Stomach (tissue), 9 donors: ENCODE data around the gene TNNT1. TPM values are rescaled to one million over a fixed set of nuclear protein-coding genes. Genes with fewer than 3 reads are reported as not detected.

ENCODE experiments used
- DNase-seq, 2 donors: peaks; one replicate each; pipeline versions ENCODE4 v3.0.0 to v3.0.0-alpha.2; 2013 to 2019
- H3K27ac ChIP-seq, 5 donors: fragments of 200-600 bp in 4 of 5; sonication (generic) in 4 of 5; one replicate each; pipeline ENCODE4 v1.5.1; 2013 to 2019; ENCODE audit warnings: mild to moderate bottlenecking in 1 of 5, moderate library complexity in 1 of 5
- H3K27me3 ChIP-seq, 3 donors: fragments of 200-600 bp; sonication (generic); one replicate each; pipeline ENCODE4 v1.5.1; 2017 to 2019; ENCODE audit warnings: mixed run types in 1 of 3
- H3K36me3 ChIP-seq, 4 donors: fragments of 200-600 bp; sonication (generic); 1 replicate in 3 of 4; 2 replicates in 1 of 4; pipeline ENCODE4 v1.5.1; 2016 to 2019
- H3K4me1 ChIP-seq, 4 donors: fragments of 200-600 bp; sonication (generic); one replicate each; pipeline ENCODE4 v1.5.1; 2016 to 2019
- H3K4me3 ChIP-seq, 4 donors: fragments of 200-600 bp; sonication (generic) in 3 of 4; one replicate each; pipeline ENCODE4 v1.5.1; 2016 to 2019; ENCODE audit warnings: mild to moderate bottlenecking in 1 of 4
- H3K9me3 ChIP-seq, 4 donors: fragments of 200-600 bp; sonication (generic); one replicate each; pipeline ENCODE4 v1.5.1; 2016 to 2019
- EP300 ChIP-seq: sonication (generic); formaldehyde crosslinking; IDR thresholded peaks from one replicate; pipeline ENCODE4 v1.6.1; 2017; ENCODE audit warnings: antibody characterized with exemption
- POLR2A ChIP-seq, 4 donors: fragments of 450-650 bp; IDR thresholded peaks; one replicate each; pipeline ENCODE4 v1.6.1; 2016; ENCODE audit warnings: antibody characterized with exemption in 4 of 4, control low read depth in 2 of 4, mild to moderate bottlenecking in 1 of 4, moderate library complexity in 1 of 4
- POLR2AphosphoS5 ChIP-seq, 3 donors: sonication (generic); formaldehyde crosslinking; IDR thresholded peaks; one replicate each; pipeline ENCODE4 v1.6.1; 2016; ENCODE audit warnings: antibody characterized with exemption in 3 of 3
- WGBS, 5 donors: extraction: QIAGEN DNeasy Blood & Tissue Kit in 3 of 5; methylation state at CpG; one replicate each; pipeline versions ENCODE4 v1.1.5 to v1.1.7; 2013 to 2018; 5-methylcytosine and 5-hydroxymethylcytosine counted together
- intact Hi-C: fragments of 100-400 bp; cut with DNase I; formaldehyde crosslinking; loops from one replicate; pipeline ENCODE4 v1.15.1; 2023; ENCODE audit warnings: low total_unique reads
- polyA plus RNA-seq, 3 donors: library from polyadenylated mRNA; stranded (reverse); fragments of 200-250 nt; gene quantifications; one replicate each; pipeline ENCODE4 v1.2.3, GENCODE V29; 2013
- total RNA-seq, 5 donors: library from RNA; depleted of rRNA; stranded (reverse); fragments of >200 nt; gene quantifications; one replicate each; pipeline versions ENCODE4 v1.1.0 to v1.2.3, GENCODE V29; 2014 to 2016
- TF ChIP-seq, protein P1 (sequence below), 7 experiments: fragments of 450-650 bp in 4 of 7; fragments of 200-600 bp in 3 of 7; sonication (generic) in 3 of 7; IDR thresholded peaks; one replicate each; pipeline ENCODE4 v1.5.1; 2016 to 2019; ENCODE audit warnings: antibody characterized with exemption in 7 of 7, control low read depth in 2 of 7, mild to moderate bottlenecking in 1 of 7
- donor health status: healthy with polysubstance abuse.
- donor health status: Bipolar disorder and iron deficiency.
- donor health status: healthy.

Gene TNNT1
- total and polyA plus RNA-seq, 8 donors = 0.87 to 19.6 (median 3.9) TPM; not detected in 4

DNA sequence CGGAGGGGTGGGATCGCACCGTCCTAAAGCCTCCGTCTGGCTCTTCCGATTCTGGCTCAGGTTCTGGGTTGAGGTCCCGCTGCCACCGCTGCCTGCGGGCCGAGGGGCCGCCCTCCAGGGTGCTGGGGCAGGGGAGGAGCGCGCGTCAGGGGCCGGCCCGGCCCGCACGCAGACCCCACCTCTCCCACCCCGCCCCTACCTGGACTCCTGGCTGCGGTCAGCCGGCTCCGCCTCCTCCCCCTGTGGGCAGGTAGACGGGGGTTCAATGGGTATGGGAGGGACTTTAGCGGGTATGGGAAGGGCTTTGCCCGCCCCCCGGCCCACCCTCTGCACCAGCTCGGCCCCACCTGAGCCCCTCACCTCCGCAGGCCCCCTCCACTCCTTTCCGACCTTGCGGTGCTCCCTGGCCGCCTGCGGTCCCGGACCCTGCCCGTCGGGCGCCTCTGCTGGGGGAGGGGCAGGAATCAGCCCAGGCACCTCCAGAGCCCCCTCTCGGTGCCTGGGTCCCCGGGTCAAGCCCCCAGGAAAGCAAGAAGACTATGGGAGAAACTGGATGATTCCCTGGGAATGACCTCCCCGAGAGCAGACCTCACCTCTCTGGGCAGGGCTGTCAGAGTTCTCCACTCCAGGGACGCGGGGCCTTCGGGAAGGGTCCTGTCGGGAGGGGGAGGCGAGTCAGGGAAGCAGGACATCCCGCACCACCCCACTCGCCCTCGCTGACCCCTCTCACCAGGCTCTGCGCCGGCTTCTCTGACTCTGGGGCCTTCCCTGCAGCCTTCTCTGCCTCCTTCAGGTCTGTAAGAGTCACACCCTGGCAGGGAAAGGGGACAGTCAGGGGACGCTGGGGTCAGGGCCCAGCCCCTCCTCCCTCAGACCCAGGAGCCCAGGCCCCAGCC is 56.3 kb downstream of the TNNT1 start:
- H3K9me3 ChIP-seq = no peaks in the 10 kb centered on the region
- peaks cover 9 to 22% (median 13%) of the 10 kb centered on the region in 4 donors for H3K4me1 ChIP-seq
- 88 to 94% (median 88%) methylated on average over 31 to 49 of the region's 49 CpGs for WGBS, 5 donors
- H3K36me3 ChIP-seq = peaks cover 43 to 71% (median 60%) of the 10 kb centered on the region in 4 donors
- no peak overlapping the region for H3K4me3 ChIP-seq
- DNase-seq = peak in 1 of 2 donors; percentile 50
- no peak for TF ChIP-seq EP300
- TF ChIP-seq POLR2A (IDR thresholded peaks at IDR 0.05) = no peak
- TF ChIP-seq, protein P1, sequence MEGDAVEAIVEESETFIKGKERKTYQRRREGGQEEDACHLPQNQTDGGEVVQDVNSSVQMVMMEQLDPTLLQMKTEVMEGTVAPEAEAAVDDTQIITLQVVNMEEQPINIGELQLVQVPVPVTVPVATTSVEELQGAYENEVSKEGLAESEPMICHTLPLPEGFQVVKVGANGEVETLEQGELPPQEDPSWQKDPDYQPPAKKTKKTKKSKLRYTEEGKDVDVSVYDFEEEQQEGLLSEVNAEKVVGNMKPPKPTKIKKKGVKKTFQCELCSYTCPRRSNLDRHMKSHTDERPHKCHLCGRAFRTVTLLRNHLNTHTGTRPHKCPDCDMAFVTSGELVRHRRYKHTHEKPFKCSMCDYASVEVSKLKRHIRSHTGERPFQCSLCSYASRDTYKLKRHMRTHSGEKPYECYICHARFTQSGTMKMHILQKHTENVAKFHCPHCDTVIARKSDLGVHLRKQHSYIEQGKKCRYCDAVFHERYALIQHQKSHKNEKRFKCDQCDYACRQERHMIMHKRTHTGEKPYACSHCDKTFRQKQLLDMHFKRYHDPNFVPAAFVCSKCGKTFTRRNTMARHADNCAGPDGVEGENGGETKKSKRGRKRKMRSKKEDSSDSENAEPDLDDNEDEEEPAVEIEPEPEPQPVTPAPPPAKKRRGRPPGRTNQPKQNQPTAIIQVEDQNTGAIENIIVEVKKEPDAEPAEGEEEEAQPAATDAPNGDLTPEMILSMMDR (IDR thresholded peaks at IDR 0.05) = no peak
- TF ChIP-seq POLR2AphosphoS5 (IDR thresholded peaks at IDR 0.05) = no peak
- H3K27me3 ChIP-seq = no peaks in the 10 kb centered on the region
- intact Hi-C loops = no loop called here
- no peak overlapping the region for H3K27ac ChIP-seq

DNA sequence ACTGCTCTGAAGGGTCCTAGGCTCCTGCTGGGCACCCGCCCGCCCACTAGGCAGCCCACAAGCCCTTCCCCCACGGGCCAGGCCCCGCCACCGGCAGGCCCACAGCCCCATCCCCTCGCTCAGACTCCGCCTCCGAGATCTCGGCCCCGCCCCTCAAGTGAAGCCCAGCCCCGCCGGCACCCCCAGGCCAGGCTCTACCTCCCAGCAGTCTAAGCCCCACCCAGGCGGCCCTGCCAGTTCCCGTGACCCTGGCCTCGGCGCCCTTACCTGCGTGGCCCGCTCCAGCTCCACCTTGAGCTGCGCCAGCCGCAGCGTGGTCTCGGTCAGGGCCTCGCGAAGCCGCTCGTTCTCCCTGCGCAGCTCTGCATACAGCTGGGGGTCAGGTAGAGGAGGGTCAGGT is 57.1 kb downstream of the TNNT1 start:
- intact Hi-C loops = no loop called here
- TF ChIP-seq POLR2A (IDR thresholded peaks at IDR 0.05) (no peak), EP300 (no peak), POLR2AphosphoS5 (IDR thresholded peaks at IDR 0.05) (no peak)
- TF ChIP-seq, protein P1 (IDR thresholded peaks at IDR 0.05) = no peak
- peak in 1 of 2 donors; percentile 48 for DNase-seq
- peaks cover 0 to 5% (median 4%) of the 10 kb centered on the region in 3 donors for H3K27me3 ChIP-seq
- H3K4me1 ChIP-seq = peaks cover 16 to 29% (median 20%) of the 10 kb centered on the region in 4 donors
- WGBS, 5 donors = 80 to 89% (median 83%) methylated on average over 21 to 27 of the region's 27 CpGs
- H3K27ac ChIP-seq = no peak overlapping the region
- no peak overlapping the region for H3K4me3 ChIP-seq
- no peaks in the 10 kb centered on the region for H3K9me3 ChIP-seq
- peaks cover 43 to 74% (median 61%) of the 10 kb centered on the region in 4 donors for H3K36me3 ChIP-seq

DNA sequence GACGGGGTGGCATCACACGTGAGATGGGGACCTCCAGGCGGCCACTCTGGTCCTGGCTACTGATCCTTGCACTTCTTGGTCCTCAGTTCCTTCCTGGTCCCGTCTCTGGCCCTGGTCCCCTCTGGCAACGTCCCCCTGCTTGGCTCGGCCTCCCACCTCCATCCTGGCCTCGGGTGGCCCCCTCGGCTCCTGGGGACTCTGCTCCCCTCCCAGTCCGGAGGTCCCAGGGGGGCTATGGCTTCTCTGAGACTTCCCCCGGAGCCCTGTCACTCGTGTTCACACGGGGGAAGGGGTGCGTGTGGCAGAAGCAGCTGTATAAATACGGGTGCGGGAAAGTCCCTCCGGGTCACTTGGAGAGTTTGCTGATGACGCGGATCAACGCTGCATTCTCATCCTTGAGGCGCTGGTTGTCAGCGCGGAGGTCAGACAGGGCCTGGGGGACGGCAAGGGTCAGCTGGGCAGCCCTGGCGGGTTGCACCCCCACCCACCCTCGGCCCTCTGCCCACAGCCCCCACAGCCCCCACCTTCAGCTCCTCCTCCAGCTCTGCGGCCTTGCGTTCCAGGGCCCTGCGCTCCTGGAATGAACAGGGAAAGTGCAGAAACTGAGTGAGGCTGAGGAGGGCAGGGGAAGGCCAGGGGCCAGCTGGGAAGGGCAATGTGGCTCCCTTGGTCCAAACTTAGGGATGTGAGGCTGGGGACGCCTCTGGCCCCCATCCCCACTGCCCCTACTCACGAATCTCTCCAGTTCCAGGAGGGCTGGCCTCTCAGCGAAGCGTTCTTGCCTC is 57.7 kb downstream of the TNNT1 start:
- Histone ChIP-seq H3K27me3 (peaks cover 0 to 12% (median 10%) of the 10 kb centered on the region in 3 donors), H3K9me3 (no peaks in the 10 kb centered on the region), H3K27ac (no peak overlapping the region), H3K36me3 (peaks cover 43 to 76% (median 60%) of the 10 kb centered on the region in 4 donors), H3K4me3 (no peak overlapping the region), H3K4me1 (peaks cover 23 to 35% (median 26%) of the 10 kb centered on the region in 4 donors)
- WGBS, 5 donors = 81 to 90% (median 86%) methylated on average over 27 to 32 of the region's 32 CpGs
- intact Hi-C loops = no loop called here
- TF ChIP-seq POLR2A (IDR thresholded peaks at IDR 0.05) = no peak
- TF ChIP-seq POLR2AphosphoS5 (IDR thresholded peaks at IDR 0.05) = no peak
- TF ChIP-seq, protein P1 (IDR thresholded peaks at IDR 0.05) = no peak
- TF ChIP-seq EP300 = no peak
- peak in 1 of 2 donors; percentile 20 for DNase-seq

DNA sequence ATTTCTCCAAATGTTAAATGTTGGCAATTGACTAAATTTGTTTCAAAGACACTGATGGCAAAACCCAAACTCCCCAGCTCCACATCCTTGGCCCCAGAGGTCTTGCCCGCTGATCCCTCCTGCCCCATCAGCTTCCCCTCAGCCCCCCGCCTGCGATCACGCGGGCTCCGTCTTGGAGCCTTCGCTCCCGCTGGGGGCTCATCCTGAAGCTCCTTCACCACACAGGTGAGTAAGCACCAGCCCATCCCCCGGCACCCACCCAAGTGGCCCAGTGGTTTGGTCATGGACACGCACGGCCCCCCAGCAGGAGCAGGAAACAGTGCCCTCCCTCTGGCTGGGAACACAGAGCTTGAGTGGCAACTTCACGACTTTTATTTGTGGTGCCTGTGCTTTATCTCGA is 58.4 kb downstream of the TNNT1 start:
- no peak for TF ChIP-seq POLR2A (IDR thresholded peaks at IDR 0.05)
- no peak for TF ChIP-seq POLR2AphosphoS5 (IDR thresholded peaks at IDR 0.05)
- TF ChIP-seq, protein P1 (IDR thresholded peaks at IDR 0.05) = no peak
- Histone ChIP-seq H3K27ac (no peak overlapping the region), H3K9me3 (no peaks in the 10 kb centered on the region), H3K4me1 (peaks cover 24 to 39% (median 31%) of the 10 kb centered on the region in 4 donors), H3K27me3 (peaks cover 0 to 19% (median 15%) of the 10 kb centered on the region in 3 donors), H3K4me3 (no peak overlapping the region), H3K36me3 (peaks cover 42 to 68% (median 55%) of the 10 kb centered on the region in 4 donors)
- intact Hi-C loops = no loop called here
- DNase-seq = no peak
- 87 to 97% (median 94%) methylated on average over 12 to 13 of the region's 13 CpGs for WGBS, 5 donors
